ENCODE results near the gene BRD3.

DNA sequence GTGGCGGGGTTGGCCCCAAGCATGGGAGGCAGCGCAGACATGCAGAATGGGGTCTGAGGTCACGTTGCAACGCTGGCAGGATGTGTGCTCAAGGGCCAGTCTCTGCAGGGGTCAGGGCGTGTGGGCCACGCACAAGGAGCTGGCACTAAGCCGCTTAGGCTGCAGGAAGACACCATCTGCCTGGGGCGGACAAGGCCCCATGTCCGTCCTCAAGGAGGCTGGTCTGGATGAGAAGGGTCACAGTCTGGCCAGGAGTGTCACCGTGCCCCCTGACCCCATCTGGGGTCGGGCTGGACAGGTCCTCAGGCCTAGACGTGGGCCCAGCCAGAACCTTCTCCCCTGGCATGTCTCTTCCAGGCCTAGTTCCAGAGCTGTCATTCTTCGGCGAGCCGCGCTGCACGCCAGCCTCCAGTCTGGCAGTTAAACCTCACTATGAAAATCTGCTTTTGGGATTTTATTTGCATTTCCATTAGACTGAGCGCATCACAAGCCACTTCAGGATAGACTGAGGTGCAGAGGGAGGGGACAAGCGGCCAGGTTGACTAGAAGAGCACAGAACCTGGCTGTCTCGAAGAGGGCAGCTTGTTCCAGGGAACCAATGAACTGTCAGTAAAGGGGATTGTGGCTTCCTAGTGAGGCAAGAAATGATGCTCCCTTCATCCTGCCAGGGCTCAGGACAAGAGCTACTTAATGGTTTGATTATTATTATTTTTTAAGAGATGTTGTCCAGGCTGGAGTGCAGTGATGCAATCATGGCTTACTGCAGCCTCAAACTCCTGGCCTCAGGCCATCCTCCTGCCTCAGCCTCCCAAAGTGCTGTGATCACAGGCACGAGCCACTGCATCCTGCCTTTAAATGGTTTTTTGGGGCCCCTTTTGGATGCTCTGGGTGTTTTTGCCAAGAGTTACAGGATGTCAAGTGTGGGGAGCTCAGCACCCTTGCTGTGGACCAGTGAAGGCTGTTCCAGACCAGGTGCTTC lies 38.3 kb downstream of the BRD3 start:
- no peak for TF ChIP-seq CTCF (conservative IDR thresholded peaks at IDR 0.05; ENCODE audit: low read length)
- TF ChIP-seq EZH2phosphoT487 (IDR thresholded peaks at IDR 0.05; ENCODE audit: borderline replicate concordance), result no peak
